Liver (tissue), 9 donors: ENCODE data around the gene LAMA5. TPM values are rescaled to one million over a fixed set of nuclear protein-coding genes. Genes with fewer than 3 reads are reported as not detected.

Experiments
- DNase-seq: peaks from one replicate; pipeline ENCODE4 v3.0.0-alpha.2; 2017; ENCODE audit warnings: low spot score
- H3K27ac ChIP-seq, 2 donors: one replicate each; pipeline ENCODE4 v1.7.0; 2013; ENCODE audit warnings: inconsistent platforms in 2 of 2, low read length in 2 of 2, control low read depth in 1 of 2, low read depth in 1 of 2, mild to moderate bottlenecking in 1 of 2
- H3K27me3 ChIP-seq, 4 donors: one replicate each; pipeline versions ENCODE4 v1.6.1 to v1.7.0; 2013; ENCODE audit warnings: low read length in 3 of 4, inconsistent platforms in 1 of 4, mild to moderate bottlenecking in 1 of 4, moderate library complexity in 1 of 4; ENCODE audit not compliant: control insufficient read depth in 4 of 4, insufficient read depth in 4 of 4
- H3K36me3 ChIP-seq, 4 donors: one replicate each; pipeline versions ENCODE4 v1.6.1 to v1.7.0; 2013; ENCODE audit warnings: low read length in 3 of 4, mild to moderate bottlenecking in 3 of 4, low read depth in 1 of 4, moderate library complexity in 1 of 4; ENCODE audit not compliant: control insufficient read depth in 4 of 4, insufficient read depth in 3 of 4
- H3K4me1 ChIP-seq, 4 donors: one replicate each; pipeline versions ENCODE4 v1.6.1 to v1.7.0; 2013; ENCODE audit warnings: low read length in 3 of 4, mild to moderate bottlenecking in 3 of 4, moderate library complexity in 1 of 4; ENCODE audit not compliant: control insufficient read depth in 4 of 4, insufficient read depth in 4 of 4
- H3K4me3 ChIP-seq, 3 donors: one replicate each; pipeline versions ENCODE4 v1.6.1 to v1.7.0; 2013; ENCODE audit warnings: low read length in 3 of 3, control low read depth in 1 of 3, low read depth in 1 of 3, mild to moderate bottlenecking in 1 of 3
- H3K9ac ChIP-seq, 2 donors: one replicate each; pipeline ENCODE4 v1.7.0; 2013; ENCODE audit warnings: low read length in 2 of 2, mild to moderate bottlenecking in 2 of 2, moderate library complexity in 2 of 2, control low read depth in 1 of 2, low read depth in 1 of 2
- H3K9me3 ChIP-seq, 4 donors: one replicate each; pipeline versions ENCODE4 v1.6.1 to v1.7.0; 2013; ENCODE audit warnings: low read length in 3 of 4; ENCODE audit not compliant: control insufficient read depth in 4 of 4
- FOXA1 ChIP-seq: IDR thresholded peaks from 2 replicates; pipeline ENCODE4 v1.6.1; 2016; ENCODE audit warnings: antibody characterized with exemption
- HNF4A ChIP-seq, 2 donors: conservative IDR thresholded peaks; 2 replicates each; pipeline ENCODE4 v1.6.1; 2016; ENCODE audit warnings: antibody characterized with exemption in 2 of 2, mild to moderate bottlenecking in 2 of 2
- HNF4G ChIP-seq: IDR thresholded peaks from 2 replicates; pipeline ENCODE4 v1.6.1; 2016; ENCODE audit warnings: antibody characterized with exemption
- NR2F2 ChIP-seq: IDR thresholded peaks from 2 replicates; pipeline ENCODE4 v1.6.1; 2016; ENCODE audit warnings: antibody characterized with exemption
- RAD21 ChIP-seq, 2 donors: IDR thresholded peaks; 2 replicates each; pipeline ENCODE4 v1.6.1; 2016; ENCODE audit warnings: antibody characterized with exemption in 2 of 2, mild to moderate bottlenecking in 2 of 2
- RXRA ChIP-seq, 2 donors: IDR thresholded peaks; 2 replicates each; pipeline ENCODE4 v1.6.1; 2017 to 2018; ENCODE audit warnings: antibody characterized with exemption in 2 of 2, mild to moderate bottlenecking in 1 of 2
- SP1 ChIP-seq: IDR thresholded peaks from 2 replicates; pipeline ENCODE4 v1.6.1; 2018; ENCODE audit warnings: antibody characterized with exemption, mild to moderate bottlenecking
- YY1 ChIP-seq: IDR thresholded peaks from 2 replicates; pipeline ENCODE4 v1.6.1; 2016; ENCODE audit warnings: antibody characterized with exemption, mild to moderate bottlenecking
- WGBS: extraction: QIAGEN DNeasy Blood & Tissue Kit; methylation state at CpG from one replicate; pipeline ENCODE4 v1.1.7; 2013; 5-methylcytosine and 5-hydroxymethylcytosine counted together
- polyA plus RNA-seq, 2 donors: library from polyadenylated mRNA; stranded (reverse) in 1 of 2; unstranded in 1 of 2; fragments of 200-250 nt in 1 of 2; fragments of >200 nt in 1 of 2; fragmentation: Nextera tagmentation in 1 of 2; extraction: Ambion mirVana in 1 of 2; gene quantifications; one replicate each; pipeline versions ENCODE4 v1.2.1 to v1.2.3, GENCODE V29; 2013 to 2015
- total RNA-seq, 2 donors: library from RNA; depleted of rRNA; stranded (reverse); fragments of >200 nt; gene quantifications; one replicate each; pipeline ENCODE4 v1.2.3, GENCODE V29; 2014
- TF ChIP-seq, protein P1 (sequence below): IDR thresholded peaks from 2 replicates; pipeline ENCODE4 v1.6.1; 2016; ENCODE audit warnings: antibody characterized with exemption
- TF ChIP-seq, protein P2 (sequence below): IDR thresholded peaks from 2 replicates; pipeline ENCODE4 v1.6.1; 2016; ENCODE audit warnings: antibody characterized with exemption
- TF ChIP-seq, protein P3 (sequence below): IDR thresholded peaks from 2 replicates; pipeline ENCODE4 v1.6.1; 2016; ENCODE audit warnings: antibody characterized with exemption
- TF ChIP-seq, protein P4 (sequence below): fragments of 150-350 bp; IDR thresholded peaks from 2 replicates; pipeline ENCODE4 v1.5.1; 2017; ENCODE audit warnings: improper control_type of control experiment, low read depth, low read length; ENCODE audit not compliant: missing input control
- donor health status: healthy.
- donor health status: healthy.
- donor health status: healthy.
- donor health status: healthy.
- donor health status: healthy.

Gene LAMA5
- total and polyA plus RNA-seq, 4 donors = 3.6 to 40.2 (median 13.7) TPM

GRCh38 chr20:62298577-62299249, 68.4 kb downstream of the LAMA5 start:
- Histone ChIP-seq H3K9ac (no peak overlapping the region), H3K27me3 (no peaks in the 10 kb centered on the region), H3K4me3 (no peak overlapping the region), H3K36me3 (peaks cover 6 to 20% (median 12%) of the 10 kb centered on the region in 4 donors), H3K9me3 (no peaks in the 10 kb centered on the region), H3K4me1 (peaks cover 8 to 33% (median 24%) of the 10 kb centered on the region in 4 donors), H3K27ac (no peak overlapping the region)
- TF ChIP-seq HNF4G = no peak
- TF ChIP-seq, protein P1, sequence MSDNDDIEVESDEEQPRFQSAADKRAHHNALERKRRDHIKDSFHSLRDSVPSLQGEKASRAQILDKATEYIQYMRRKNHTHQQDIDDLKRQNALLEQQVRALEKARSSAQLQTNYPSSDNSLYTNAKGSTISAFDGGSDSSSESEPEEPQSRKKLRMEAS = no peak
- TF ChIP-seq RXRA (IDR thresholded peaks at IDR 0.05) = no peak
- TF ChIP-seq, protein P2, sequence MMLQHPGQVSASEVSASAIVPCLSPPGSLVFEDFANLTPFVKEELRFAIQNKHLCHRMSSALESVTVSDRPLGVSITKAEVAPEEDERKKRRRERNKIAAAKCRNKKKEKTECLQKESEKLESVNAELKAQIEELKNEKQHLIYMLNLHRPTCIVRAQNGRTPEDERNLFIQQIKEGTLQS = no peak
- TF ChIP-seq, protein P3, sequence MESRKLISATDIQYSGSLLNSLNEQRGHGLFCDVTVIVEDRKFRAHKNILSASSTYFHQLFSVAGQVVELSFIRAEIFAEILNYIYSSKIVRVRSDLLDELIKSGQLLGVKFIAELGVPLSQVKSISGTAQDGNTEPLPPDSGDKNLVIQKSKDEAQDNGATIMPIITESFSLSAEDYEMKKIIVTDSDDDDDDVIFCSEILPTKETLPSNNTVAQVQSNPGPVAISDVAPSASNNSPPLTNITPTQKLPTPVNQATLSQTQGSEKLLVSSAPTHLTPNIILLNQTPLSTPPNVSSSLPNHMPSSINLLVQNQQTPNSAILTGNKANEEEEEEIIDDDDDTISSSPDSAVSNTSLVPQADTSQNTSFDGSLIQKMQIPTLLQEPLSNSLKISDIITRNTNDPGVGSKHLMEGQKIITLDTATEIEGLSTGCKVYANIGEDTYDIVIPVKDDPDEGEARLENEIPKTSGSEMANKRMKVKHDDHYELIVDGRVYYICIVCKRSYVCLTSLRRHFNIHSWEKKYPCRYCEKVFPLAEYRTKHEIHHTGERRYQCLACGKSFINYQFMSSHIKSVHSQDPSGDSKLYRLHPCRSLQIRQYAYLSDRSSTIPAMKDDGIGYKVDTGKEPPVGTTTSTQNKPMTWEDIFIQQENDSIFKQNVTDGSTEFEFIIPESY = no peak
- no peak for TF ChIP-seq YY1
- no peak for TF ChIP-seq FOXA1
- WGBS = 92% methylated on average over 33 of the region's 33 CpGs
- no peak for DNase-seq

DNA sequence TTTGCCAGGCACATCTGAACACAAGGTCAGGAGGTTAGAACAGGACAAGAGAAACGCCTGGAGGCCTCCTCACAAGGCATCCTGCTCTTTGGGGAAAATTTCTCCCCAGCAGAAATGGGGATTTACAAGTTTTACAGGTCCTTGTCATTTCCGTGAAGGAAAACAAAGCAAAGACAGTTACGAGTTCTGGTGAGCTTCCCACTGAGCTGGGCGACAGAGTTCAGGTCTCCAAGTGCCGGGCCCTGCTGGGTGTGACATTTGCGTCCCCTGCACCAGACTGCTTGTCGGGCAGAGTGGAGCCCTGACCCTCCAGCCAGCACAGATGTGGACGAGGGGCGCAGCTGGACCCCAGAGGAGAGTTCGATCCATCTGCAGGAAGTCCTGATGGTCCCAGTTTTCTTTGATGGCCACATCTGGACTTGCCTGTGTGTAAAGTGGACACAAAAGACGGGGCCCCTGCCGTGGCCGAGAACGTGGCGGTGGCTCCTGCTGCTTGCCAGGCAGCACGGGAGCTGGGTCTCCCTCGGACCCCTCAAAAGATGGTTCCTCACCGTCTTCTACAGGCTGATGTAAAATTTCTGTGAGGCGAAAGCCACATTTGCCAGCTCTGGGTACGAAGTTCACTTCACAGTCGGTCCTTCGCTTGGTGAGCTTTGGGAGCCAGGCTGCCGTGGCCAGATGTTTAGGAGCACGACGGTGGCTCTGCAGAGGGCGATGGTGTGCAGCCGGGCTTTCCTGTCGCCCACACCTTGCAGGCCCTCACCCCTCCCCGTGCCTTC, 69.5 kb downstream of the LAMA5 start:
- H3K9ac ChIP-seq = no peak overlapping the region
- no peak overlapping the region for H3K4me3 ChIP-seq
- H3K4me1 ChIP-seq = peaks cover 8 to 29% (median 23%) of the 10 kb centered on the region in 4 donors
- peak; percentile 31 for TF ChIP-seq SP1
- TF ChIP-seq, protein P4, sequence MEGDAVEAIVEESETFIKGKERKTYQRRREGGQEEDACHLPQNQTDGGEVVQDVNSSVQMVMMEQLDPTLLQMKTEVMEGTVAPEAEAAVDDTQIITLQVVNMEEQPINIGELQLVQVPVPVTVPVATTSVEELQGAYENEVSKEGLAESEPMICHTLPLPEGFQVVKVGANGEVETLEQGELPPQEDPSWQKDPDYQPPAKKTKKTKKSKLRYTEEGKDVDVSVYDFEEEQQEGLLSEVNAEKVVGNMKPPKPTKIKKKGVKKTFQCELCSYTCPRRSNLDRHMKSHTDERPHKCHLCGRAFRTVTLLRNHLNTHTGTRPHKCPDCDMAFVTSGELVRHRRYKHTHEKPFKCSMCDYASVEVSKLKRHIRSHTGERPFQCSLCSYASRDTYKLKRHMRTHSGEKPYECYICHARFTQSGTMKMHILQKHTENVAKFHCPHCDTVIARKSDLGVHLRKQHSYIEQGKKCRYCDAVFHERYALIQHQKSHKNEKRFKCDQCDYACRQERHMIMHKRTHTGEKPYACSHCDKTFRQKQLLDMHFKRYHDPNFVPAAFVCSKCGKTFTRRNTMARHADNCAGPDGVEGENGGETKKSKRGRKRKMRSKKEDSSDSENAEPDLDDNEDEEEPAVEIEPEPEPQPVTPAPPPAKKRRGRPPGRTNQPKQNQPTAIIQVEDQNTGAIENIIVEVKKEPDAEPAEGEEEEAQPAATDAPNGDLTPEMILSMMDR = no peak
- TF ChIP-seq NR2F2 = peak; percentile 87
- TF ChIP-seq HNF4A (conservative IDR thresholded peaks at IDR 0.05) = peak; percentile 72 to 73
- TF ChIP-seq FOXA1 = peak; percentile 14
- TF ChIP-seq, protein P1 = peak; percentile 35
- peak; percentile 49 for TF ChIP-seq HNF4G
- peak; percentile 20 to 28 for TF ChIP-seq RAD21 (IDR thresholded peaks at IDR 0.05)
- TF ChIP-seq YY1 = no peak
- H3K27ac ChIP-seq = peak overlapping the region; percentile 33 to 36
- no peaks in the 10 kb centered on the region for H3K27me3 ChIP-seq
- no peak for DNase-seq
- no peaks in the 10 kb centered on the region for H3K9me3 ChIP-seq
- peaks cover 10 to 26% (median 17%) of the 10 kb centered on the region in 4 donors for H3K36me3 ChIP-seq
- 63% methylated on average over 29 of the region's 29 CpGs for WGBS
